Activated CD4-positive, alpha-beta T cell treated with anti-CD3 and anti-CD28 coated beads for 4 hours (primary cell): Measurements from ENCODE around the gene ARID5B.

Experiments
- DNase-seq, 2 donors: peaks; one replicate each; pipeline ENCODE4 v3.0.0-alpha.2; 2020

ARID5B gene

DNA sequence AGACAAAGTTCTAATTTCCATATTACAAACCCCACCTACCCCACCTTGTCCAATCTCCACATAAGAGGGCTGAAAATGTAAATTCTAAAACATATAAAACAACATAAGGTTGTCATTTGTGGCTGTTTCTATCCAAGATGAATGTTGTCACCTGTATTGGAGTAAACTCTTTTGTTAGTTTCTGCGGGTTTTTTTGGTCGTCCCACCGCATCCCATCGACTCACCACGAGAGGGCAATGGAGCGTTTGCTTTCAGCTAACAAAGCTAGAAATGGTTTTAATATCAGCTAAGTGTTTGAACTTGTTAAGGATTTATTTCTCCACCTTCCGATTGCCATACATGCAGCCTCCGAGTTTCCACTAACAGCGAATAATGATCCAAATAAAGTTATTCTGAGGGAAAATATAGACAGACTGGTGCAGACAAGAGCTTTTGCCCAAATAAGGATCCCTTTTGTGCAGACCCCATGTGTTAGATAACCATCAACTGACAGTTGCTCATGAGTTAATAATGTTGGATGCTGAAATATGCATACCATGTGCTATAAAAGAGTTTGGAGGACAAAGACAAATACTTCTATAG lies 137.2 kb downstream of the ARID5B start:
- peak; percentile 74 to 81 for DNase-seq

DNA sequence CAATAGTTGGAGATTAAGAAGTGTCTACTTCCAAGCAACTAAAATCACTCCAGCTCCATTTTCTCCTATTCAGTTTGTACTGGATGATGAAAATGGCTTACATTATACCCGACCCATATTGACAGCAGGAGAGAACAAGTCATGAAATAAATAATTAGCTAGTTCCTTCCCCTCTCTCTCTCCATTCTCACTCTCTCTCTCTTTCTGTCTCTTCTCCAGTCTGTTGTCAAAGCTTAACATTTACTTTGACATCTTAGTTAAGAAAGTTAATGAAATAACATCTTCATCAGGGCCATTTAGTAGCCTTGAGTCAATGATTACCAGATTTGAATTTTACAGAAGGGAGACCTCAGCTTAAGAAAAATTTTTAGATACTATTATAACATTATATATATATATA lies 138.5 kb downstream of the ARID5B start:
- DNase-seq = no peak

DNA sequence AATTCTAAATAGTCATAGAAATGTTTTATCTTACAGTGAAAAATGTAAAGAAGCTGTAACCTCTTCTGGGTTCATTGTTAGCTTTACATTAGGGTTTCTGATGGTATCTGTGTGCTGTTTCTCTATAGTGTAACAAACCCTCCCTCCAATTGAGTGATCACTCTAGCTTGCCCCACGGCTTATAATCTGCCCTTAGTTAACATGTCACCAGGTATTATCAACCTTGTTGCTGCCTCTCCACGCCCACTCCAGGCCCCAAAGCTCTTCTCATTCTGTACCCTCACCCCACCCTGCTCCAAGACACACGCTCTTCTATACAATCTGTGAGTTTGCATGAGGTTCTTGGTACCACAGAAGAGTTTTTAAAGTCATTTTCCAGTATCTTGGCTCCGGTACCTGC lies 139.4 kb downstream of the ARID5B start:
- DNase-seq = no peak

DNA sequence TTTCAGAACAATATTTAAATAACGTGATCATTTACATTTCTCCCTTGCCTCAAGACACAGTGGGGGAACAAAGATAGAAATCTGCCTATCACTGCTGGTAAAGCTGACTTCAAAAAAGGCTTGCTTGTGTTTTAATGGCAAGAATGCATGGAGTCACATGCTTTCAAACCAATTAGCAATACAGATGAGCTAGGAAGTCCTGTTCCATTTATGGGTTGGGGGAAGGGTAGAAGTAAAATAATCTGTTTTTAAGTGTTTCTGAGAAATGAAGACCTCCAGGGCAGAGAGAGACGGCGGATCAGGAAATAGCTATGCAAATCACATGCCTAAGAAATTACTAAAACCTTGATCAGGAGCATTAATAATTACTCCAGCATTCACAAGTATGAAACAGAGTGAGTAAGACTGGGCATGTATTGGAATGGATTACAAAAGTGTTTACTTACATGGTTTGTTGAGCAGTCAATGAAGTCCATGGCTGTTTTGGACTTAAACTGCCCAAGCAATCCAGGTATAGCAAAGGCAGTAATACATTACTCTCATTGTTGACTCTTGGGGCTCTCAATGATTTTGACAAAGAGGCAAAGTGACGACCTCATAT lies 142.0 kb downstream of the ARID5B start:
- no peak for DNase-seq

DNA sequence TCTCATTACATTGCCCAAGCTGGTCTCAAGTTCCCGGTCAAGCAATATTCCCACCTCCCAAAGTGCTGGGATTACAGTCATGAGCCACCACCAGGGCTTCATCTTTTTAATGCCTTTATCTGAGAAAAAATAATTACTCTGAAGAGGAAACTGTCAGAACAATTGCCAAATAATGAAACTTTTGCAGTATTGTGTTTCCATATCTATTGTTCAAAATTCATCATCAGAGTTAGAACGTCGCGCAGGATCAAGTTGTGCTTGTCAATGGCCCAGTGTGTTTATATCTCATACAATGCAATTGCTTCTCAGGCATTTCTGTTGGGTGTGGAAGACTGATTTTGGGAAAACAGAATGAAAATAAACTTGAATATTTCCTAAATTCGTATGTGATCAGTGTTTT lies 143.1 kb downstream of the ARID5B start:
- DNase-seq = no peak

DNA sequence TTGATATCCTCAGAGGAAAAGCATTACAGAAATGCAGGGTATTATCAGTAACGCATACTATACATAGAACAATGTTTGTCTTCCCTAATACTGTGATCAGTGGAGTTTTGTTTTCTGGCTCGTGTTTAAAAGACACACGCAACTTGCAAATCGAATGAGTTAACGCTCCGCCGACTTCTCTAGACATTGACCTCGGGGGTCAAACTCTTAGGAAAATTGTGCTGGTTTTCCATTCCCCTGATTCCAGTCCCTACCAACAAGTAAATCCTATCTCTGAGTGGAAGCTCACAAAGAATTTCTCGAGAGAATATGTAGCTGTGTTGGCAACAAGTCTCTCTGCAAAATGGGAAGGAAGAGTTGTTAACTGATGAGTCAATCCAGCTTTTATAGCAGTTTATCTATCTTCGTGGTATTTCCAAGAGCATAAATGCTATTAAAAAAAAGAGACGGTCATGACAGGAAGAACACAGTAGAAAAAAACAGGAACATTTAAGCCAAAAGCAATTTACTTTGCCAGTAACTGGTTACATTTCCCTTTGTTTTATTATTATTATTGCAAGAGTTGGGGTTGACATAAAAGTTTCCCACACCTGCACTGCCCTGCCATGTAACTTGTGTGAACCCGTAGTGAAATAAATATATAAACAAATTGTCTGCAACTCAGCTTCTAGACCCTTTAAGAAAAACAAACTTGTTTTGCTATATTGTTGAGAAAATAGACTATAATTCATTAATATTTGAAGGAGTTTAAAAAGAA lies 144.4 kb downstream of the ARID5B start:
- no peak for DNase-seq

DNA sequence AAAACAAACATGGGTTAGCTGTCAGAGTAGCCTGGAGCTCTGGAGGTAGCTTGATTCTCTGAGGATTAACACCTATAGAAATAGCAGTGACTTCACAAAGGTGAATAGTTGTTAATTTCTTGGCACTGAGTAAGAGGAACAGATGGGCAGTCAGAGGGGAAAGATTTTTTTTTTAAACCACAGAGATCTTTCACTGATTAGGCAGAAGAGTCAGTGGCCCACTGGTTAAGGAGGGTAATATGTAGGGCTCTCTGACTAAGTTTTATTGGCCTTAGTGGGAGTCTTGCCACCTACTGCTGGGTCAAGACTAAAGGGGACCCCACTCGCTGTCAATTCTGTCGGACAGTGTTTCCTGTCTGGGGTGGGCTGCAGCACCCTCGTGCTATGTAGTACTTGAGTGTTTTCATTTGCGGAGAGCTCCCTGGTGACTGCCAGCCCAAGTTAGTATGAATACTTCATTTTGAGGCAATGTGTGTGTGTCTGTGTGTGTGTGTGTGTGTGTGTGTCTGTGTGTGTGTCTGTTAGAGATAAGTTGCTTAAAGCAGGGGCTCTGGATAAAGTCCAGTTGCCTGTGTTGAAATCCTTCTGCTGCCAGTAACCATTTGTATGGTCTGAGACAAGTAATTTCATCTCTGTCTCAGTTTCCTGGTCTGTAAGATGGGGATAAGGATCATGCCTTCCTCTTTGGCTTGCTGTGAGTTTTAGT lies 145.2 kb downstream of the ARID5B start:
- DNase-seq = no peak

DNA sequence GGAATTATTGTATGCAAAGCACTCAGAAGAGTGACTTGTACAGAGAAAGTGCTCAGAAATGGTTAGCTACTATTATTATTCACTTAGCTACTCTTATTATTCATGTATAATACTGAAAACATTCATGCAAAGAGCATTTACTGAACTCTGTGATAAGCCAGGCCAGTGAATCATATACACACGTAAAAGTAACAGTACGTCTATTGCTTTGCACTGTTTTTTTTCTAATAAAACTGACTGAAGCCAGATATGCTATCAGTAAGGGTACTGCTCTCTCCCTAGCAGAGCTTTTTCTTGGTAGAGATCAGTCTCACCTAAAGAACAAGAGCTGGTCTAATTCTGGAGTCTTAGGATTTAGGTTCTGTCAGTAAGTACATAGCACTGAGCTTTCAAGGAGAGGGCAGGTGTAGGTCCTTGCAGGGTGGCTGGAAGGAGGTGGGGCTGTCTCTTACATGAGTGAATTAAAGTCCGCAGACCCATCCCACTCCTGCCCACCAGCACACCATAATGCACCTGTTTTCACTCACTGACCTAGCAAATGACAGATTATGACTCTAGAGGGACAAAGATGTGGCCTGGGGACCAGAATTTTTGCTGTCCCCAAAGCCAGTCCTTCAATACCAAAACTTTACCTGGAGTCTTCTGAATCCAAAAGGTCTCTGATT lies 145.9 kb downstream of the ARID5B start:
- no peak for DNase-seq

DNA sequence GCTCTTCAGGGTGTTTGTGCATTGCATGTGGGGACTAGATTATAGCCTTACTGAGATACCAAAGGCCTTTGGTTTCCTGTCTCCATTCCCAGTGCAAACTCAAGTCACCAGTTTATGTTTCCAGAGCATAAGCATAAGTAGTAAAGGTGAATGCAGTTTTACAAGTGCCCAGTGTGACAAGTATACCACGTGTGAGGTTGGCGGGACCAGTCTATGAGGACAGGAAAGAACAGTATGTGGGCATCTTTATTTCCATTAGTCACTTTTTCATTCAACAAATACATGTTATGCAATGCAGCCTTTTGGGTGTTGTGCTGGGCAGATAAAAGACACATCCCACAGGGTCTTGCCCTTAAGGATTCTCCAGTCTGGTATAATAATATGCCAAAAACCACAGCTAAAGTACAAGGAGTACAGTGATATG lies 146.5 kb downstream of the ARID5B start:
- DNase-seq = peak; percentile 51 to 65

DNA sequence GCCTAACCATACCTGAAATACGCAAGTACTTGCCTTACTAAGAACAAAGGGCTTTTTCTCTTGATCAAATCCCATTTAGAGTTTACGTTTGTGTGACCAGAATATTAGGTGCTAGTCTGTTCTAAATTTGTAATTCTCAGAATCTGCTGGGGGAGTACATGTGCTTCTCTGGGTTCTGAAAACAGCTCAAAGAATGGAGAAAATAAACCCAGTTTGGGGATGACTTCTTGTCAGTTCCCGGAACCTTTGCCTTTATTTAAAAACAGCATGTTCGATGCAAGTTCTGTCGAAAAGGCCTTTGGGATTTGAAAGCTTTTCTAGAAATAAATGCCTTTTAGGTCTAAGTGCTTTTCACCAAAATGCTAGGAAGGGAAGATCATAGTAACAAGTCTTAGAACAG lies 147.0 kb downstream of the ARID5B start:
- peak in 1 of 2 donors; percentile 33 for DNase-seq

DNA sequence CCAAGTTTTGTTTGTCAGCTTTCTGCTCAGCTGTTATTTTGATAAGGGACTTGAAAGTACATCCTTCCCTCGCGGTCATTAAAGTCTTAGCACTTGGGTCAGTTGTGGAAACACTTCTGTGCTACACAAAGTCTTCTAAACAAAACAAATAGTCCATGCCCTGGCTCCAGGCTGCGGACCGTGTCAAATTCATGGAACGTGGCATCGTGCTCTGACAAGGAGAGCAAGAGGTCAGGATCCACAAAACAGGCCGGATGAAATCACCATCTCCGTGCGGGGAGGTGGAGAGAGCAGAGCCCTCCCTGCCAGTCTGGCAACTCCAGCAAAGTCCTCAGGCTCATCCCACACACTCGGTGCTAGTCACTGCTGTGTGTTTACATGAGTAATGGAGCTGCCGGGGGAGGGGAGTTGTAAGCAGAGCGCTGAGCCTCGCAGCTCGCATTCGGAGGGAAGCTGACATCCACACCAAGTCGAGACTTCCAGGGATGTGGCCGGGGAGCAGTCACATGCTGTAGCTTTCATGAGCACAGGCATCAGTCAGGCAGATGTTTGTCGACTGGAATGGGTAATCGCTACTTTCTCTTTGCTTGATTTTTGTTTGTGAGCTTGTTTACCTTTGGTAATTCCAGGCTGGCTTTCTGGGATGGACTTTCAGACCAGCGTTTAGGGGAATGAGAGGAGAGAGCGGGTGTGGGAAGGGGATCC lies 147.6 kb downstream of the ARID5B start:
- peak; percentile 81 to 84 for DNase-seq

DNA sequence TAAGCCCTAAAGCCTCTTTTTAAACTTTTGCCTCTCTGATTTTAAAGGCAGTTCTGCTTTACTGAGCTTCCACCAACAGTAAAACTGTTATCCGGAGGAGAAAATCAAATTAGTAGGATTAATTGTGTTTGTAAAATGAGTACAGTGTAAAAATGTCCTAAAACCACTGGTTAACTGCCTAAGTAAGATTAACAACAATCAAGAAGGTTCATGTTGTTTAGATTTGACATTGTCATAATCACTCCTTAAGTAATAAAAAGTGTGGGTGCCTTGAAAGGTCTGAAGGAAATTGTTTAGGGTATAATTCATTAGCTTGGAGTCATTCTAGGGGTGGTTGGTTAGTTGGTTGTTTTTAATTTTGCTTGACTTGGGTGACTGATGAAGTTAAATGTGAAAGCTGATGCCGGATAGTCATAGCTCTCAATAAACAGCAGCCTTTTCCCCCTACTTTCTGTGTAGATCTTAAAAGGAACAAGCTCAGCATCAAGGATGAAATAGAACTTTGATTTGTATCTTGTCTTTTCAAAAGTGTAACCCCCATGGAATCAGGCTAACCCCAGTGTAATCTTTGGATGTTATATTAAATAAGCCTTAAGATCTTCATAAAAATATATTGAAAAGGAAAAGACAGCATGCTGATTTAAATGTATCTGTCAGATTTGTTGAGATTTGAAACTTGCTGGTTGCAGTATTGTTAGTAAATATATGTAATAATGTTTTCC lies 148.3 kb downstream of the ARID5B start:
- no peak for DNase-seq

DNA sequence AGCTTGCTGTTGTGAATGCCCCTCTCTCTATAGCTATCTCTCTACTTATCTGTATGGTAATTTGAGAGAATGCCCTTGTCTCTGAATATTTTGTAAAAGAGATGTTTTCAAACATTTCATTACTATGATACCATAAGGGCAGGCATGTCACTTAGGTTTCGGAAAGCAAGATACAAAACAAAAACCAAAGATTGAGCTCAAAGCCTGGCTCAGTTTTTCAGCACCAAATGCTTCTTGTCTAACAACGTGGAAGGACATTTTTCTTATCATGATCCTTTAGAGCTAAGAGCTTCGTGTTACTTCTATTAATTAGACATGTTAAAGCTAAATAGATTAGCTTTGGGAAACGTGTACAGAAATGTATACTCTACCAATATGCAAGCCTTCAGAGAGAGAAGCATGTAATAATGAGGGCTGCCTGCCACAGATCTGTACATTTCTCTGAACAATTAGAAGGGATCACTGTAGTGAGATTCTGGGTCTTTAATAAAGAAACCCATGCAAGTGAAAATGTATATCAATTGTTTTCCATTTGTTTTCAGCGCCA lies 148.9 kb downstream of the ARID5B start:
- no peak for DNase-seq

DNA sequence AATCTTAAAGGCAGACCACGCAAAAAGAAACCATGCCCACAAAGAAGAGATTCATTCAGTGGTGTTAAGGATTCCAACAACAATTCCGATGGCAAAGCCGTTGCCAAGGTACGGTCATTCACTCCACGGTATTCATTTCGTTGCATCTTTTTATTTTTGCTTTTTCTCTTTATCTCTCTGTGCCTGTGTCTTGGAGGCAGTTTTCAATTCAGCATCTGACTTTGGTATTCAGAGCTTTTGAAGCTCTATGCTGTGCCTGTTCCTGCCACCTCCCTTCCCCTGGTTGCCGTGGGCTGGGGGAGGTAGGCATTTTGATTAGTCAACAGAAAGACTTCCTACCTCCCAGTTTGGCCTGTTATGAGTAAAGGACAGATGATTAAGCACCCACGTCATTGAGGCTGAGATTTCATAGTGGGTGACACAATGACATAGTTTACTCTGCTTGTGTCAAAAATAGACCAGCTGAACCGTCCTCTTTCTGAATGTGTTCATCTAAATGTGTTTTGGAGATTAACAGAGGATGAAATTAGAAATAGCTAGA lies 149.5 kb downstream of the ARID5B start:
- DNase-seq = peak; percentile 80 to 84

DNA sequence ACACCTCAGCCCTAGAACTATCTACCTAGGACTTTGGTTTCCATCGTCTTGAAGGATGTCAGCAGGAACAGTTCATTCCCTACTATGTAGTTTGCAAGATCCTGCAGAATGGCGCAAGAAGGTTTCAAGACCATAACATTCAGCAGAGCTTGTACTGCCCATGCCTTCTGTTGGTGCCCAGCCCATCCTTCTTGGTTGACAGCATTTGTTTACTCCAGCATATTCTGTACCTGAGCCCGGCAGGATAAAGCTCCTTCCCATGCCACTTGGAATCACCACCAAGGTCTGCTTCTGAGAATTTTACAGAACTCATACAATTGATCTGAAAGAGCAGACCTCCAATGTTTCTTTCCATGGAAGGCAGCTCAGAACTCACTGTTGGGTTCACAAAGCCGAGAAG lies 150.8 kb downstream of the ARID5B start:
- DNase-seq = no peak

DNA sequence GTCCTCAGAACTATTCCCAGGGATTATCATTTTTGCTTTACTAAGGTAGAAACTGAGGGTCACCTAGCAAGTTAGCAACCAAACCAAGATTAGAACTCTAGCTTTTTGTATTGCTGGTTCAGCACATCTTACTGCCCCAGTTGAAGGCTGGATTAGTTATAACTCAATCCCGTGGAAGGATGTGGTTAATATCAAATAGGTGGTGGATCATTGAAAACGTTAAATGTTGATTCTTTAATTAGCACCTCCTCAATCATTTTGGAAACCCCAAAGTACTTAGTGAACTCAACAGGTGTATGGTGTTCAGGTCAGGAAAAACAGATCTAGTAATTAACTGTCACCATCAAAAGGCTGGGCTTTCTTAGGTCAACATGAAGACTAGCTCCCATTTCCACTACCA lies 152.4 kb downstream of the ARID5B start:
- no peak for DNase-seq

DNA sequence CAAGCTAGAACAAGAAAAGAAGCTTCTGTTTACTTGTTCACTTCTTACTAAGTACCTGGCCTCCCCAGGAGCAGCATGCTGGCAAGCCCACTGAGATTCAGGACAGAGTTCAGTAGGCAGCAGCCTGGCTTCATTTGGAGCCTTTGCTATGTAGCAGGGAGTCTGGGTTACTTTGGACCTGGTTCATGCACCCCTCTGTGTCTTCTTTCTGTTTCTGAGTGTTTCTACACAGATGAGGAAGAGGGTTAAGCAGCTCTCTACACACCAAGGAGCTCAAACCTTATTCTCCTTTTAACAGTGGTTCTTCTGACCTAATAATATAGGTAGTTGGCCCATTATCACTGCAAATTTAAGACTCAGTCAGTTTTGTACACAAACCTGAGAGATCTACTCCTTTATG lies 152.9 kb downstream of the ARID5B start:
- DNase-seq = no peak

DNA sequence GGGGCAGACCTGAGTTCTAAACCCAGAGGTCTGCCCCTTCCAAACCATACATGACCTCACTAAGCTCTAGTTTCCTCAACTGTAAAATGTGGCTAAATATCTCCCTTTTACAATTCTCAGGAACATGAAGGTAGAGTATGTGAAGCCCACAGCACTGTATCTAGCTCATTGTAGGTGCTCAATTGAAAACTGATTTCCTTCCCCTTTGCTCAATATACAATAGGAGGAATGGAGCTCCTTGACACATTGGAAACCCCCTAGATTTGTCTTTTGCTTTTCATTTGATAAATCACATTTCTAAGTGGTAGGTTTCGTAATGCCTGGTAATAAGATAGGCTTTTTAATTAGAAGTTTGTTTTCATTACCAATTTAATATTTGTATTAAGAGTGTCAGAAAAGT lies 153.3 kb downstream of the ARID5B start:
- no peak for DNase-seq

DNA sequence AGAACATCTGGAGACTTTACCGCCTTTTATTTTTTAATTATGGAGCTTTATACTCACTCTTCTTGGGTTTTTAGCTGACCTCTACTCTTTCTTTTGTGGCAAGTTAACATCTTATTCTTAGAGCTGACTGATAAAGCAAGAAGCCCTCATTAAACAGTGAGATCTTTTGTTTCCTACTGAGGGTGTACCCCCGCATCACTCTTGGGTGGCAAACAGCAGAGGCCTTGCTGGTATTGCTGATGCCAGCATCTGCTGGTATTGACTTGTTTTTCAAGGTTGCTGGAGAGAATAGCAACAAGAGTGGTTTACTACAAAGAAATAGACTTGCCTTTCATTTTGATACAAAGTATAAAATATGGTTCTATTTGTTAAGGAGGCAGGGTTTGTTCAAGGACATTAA lies 154.7 kb downstream of the ARID5B start:
- DNase-seq = no peak

DNA sequence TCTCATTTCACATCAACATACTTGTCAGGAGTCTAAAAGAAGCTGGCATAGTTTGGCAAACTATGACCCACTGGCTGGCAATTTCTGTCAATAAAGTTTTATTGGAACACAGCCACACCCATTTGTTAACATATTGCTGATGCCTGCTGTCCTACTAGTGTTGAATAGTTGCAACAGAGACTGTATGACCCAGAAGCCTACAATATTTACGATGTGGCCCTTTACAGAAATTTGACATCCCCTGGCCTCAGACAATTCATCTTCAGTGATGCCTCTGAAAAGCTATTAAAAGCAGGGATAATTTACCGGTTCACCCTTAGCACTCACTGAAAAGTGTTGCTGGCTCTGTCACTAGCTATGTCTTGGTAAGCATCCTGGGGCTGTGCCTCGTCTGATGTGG lies 155.2 kb downstream of the ARID5B start:
- DNase-seq = no peak

DNA sequence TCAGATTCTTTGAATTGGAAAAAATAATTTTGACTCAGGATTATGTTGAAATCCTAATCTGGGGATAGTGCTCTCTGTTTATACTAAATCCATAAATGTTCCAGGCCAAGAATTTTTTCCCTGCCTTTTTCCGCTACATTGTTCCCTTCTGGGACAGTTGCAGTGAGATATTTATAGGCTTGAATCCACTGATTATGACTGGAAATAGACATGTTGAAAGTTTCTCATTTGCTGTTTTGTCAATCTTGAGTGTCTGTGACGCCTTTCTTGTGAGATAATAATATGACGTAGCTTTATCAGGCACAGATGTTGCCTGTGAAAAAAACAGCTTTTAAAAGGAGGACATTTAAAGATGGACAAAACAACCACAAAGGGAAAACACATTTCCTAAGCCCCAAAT lies 155.9 kb downstream of the ARID5B start:
- no peak for DNase-seq
